Activated CD8-positive, alpha-beta memory T cell treated with anti-CD3 and anti-CD28 coated beads for 4 hours (primary cell): ENCODE measurements around the gene DPYSL5.

Source experiments
- DNase-seq, 2 donors: peaks; one replicate each; pipeline ENCODE4 v3.0.0-alpha.2; 2020; ENCODE audit warnings: low read depth in 2 of 2

DPYSL5 gene

DNA sequence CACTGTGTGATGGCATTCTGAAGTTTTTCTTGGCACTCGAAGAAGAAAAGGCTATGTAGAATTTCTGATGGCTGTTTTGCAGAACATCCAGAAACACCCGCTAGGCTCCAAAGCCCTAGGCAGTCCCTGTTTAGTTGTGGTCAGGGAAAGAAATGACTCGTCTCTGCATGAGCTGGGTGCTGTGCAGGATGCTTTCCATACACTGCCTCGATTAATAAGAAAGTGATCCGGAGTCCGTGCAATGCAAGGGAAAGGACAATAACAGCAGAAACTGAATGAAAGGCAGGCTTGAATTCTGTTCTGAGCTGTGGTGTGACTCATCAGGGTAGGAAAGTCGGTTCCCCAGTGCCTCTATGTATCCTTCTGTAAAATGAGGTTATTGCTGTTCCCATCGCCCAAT, 141.2 kb downstream of the DPYSL5 start:
- no peak for DNase-seq

DNA sequence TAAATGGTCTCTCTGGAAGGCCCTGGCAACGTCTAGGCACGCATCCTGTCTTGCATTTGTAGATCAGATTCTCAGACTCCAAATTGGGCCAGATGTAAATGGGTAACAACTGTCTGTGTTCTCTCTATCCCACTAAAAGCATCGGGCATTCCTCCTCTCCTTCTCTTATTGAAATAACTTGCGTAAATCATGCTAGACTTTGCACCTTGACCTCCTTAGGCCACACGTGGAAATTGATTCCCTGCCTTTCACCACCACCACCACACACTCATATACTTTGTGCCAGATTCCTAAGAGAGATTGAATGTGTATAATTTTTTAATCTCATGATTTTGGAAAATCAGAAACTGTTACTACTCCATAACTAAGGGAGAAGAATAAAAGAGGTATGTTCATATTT, 143.8 kb downstream of the DPYSL5 start:
- no peak for DNase-seq

DNA sequence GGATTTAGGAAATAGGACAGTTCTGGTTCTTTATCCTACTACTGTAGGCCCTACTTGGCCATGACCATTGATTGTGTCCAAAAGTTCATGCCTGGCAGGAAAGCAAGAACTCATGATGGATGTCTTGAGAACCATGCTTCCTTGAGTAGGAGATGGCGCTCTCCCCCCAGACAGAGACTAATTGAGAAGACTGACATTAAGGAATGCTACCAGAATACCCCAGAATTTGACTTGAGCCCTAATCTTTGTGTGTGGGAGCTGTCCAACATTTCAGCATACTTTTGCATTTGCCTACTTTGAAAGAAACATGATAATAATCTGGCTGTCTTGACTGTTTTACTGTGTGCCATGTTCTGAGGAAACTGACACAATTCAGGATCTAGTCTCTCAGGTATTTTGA, 145.8 kb downstream of the DPYSL5 start:
- DNase-seq: no peak

DNA sequence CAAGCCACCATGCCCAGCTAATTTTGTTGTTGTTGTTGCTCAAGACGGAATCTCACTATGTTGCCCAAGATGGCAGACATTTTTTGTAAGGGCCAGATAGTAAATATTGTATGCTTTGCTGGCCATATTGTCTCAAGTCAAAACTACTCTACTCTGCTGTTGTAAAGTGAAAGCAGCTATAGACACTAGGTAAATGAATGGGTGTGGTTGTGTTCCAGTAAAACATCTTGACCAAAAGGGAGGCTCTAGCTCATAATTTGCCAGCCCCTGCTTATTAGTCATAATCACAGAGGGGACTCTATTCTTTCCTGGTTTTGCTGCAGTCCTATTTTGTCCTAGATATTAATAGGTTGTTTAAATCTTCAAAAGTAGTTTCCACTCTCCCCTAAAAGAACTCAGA, 147.1 kb downstream of the DPYSL5 start:
- DNase-seq: no peak

DNA sequence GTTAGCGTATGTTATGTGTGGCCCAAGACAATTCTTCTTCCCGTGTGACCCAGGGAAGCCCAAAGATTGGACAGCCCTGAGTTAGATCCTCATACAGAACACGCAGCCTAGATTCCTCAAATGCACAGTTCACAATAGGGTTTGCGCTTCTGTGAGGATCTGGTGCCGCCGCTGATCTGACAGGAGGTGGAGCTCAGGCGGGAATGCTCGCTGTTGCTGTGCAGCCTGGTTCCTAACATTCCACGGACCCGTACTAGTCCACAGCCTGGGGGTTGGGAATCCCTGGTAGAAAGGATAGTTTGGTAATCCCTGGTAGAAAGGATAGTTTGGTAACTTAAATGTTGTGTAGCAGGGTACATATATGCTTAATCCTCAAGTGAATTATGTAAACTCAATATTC, 149.5 kb downstream of the DPYSL5 start:
- no peak for DNase-seq

DNA sequence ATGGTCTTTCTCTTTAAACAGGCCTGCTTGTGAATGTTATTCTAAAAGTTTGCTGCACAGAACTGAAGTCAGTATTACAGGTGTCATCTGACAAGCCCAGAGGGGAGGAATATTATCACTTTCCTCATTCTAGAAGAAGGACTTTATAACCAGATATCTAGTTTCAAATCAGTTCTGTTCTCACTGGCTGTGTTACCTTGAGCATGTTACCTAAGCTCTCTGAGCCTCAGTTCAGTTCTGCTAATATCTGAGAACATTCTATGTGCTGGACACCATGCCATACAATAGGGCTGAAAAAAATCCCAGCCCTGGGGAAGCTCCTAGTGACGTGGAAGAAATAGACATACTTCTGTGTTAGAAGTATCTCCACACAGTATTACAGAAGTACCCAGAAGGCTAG, 150.4 kb downstream of the DPYSL5 start:
- DNase-seq: no peak
